Pulmonary artery endothelial cell (primary cell): Measurements from ENCODE around the gene E2F7. TPM values are rescaled to one million over a fixed set of nuclear protein-coding genes. Genes with fewer than 3 reads are reported as not detected.
"Not testable (repeated sequence)": the region's sequence is repeated elsewhere in the genome, so short reads cannot be mapped to it uniquely, and the experiment has no call there.

Experiments
- DNase-seq: peaks from one replicate; pipeline ENCODE4 v3.0.0-alpha.2; 2011; ENCODE audit warnings: low read depth, low spot score
- total RNA-seq: library from RNA; depleted of rRNA; stranded (reverse); fragments of >200 nt; gene quantifications from 2 replicates; pipeline ENCODE4 v1.2.3, GENCODE V29; 2014

Gene E2F7, protein sequence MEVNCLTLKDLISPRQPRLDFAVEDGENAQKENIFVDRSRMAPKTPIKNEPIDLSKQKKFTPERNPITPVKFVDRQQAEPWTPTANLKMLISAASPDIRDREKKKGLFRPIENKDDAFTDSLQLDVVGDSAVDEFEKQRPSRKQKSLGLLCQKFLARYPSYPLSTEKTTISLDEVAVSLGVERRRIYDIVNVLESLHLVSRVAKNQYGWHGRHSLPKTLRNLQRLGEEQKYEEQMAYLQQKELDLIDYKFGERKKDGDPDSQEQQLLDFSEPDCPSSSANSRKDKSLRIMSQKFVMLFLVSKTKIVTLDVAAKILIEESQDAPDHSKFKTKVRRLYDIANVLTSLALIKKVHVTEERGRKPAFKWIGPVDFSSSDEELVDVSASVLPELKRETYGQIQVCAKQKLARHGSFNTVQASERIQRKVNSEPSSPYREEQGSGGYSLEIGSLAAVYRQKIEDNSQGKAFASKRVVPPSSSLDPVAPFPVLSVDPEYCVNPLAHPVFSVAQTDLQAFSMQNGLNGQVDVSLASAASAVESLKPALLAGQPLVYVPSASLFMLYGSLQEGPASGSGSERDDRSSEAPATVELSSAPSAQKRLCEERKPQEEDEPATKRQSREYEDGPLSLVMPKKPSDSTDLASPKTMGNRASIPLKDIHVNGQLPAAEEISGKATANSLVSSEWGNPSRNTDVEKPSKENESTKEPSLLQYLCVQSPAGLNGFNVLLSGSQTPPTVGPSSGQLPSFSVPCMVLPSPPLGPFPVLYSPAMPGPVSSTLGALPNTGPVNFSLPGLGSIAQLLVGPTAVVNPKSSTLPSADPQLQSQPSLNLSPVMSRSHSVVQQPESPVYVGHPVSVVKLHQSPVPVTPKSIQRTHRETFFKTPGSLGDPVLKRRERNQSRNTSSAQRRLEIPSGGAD
- total RNA-seq: 10.2 and 12.7 TPM in 2 replicates

DNA sequence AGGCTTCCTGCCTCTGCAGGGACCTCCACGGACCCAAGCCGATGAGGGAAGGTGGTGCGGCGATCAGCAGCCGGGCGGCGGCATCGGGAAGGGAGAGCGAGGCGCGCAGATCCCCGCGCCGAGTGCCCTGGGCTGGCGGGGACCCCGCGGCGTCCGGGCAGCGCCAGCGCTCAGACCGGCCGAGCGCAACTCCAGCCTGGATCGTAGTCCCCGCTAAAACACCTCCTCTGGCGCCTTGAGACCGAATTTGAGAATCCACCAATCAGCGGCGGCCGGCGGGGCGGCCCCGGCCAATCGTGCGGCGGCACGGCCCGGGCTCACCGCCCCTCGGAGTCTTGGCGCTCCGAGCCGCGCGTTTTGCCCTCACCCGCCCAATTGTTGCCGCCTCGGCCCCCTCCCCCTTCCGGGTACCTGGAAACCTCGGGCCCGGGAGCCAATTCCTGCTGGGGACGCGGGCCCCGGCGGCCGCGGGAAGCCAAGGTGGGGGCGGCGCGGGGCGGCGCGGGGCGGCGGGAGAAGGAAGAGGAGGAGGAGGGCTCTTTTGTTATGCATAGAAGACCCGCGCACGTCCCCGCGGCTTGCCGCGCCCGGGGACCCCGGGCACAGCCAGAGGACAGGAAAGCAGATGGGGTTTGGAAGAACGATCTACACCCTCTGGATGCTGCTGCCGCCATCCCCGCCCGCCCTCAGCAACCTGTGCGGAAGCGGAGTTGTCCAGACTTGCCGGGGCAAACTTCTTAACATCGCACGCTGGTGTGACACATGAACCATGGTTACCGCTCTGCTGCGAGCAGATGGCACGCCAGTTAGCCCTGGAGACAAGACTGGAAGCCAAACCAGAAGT lies at the start of gene E2F7:
Gene E2F7, minus strand, starts transcription at position 209 of the 844 bp plus-strand sequence. CDS start 934 bp downstream, outside the sequence.
- DNase-seq: peak; percentile 71

DNA sequence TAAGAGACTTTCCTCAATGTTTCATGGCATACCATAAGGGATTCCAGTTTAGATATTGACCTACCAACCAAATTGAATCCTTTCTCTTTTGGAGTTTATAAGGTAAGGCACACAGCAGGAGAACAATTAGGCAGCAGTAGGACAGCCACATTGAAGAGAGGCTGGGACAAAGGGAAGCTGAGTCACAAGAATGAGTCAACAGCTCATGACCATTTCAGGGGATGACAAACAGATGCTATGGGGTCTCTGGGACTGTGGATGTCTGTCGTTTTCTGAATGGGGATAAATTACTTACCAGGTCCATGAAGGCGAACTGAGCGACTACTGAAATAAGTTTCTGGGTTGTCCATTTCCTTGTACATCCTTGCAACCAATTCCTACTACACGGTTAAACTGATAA lies 48.6 kb upstream of the E2F7 start:
- no peak for DNase-seq

DNA sequence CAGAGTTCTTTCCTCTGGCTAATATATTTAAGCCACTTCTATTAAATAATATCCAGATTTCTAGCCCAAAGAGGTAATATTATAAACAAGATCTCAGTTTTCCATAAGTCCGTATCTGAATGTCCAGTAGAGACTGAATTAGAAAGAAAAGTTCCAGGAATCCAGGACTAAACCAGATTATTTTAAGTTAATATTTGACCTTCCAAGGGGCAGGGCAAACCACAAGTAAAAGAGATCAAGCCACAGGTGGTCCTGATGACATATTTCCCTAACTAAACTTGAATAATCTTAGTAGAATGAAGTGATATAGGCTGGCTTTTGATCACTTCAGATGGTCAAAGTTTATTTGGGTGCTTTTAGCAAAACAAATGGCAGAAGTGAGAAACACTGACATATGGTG lies 43.3 kb upstream of the E2F7 start:
- DNase-seq: no peak

DNA sequence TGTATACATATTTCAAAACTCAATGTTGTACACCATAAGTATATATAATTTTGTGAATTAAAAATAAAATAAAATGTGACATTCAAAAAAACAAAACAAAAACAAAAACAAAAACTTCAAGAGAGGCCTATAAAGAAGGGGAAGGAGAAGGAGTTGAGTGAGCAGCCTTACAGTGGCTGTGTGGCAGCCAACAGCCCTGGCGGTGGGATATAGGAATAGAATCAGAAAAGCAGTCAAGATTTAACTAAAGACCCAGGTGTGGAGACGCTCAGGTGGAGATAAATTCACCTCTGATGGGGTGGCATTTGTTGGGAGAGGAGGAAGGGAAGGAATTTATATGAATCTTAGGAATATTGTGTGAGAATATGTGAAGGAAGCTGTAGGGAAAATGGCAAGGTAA lies 41.8 kb upstream of the E2F7 start:
- DNase-seq: no peak

DNA sequence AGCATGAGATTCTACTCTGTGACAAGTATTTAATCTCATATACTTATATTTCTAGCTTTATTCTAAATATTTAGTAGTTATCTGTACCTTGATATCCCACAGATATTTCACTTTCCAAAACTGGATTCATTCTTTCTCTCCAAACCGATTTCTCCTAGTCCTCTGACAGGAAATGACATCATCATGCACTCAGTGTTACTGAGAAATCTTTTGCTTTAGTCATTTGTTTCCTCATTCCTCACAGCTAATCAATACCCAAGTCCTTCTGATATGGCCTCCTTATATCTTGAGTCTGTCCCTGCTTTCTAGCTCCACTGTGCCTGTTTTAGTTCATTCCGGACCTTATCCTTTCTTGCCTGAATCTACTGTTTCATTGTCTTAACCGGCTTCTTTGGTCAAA lies 39.4 kb upstream of the E2F7 start:
- no peak for DNase-seq

DNA sequence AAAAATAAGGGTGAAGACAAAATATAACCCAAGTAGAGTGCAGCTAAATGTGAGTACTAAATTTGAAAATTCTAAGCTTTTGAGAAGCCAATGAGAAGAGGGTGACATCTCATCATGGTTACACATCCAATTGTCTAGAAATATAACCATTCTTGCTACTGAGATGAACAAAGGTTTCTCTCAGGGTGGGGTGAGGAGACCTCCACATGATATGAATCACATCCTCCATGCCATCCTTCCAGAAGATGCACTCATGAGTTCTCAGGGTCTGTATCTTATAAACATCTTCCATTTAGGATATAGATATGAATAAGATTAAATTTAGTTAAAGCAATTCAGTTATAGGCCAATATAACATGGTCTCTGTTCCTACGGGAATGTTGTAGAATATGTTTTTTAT lies 38.9 kb upstream of the E2F7 start:
- DNase-seq: no peak

DNA sequence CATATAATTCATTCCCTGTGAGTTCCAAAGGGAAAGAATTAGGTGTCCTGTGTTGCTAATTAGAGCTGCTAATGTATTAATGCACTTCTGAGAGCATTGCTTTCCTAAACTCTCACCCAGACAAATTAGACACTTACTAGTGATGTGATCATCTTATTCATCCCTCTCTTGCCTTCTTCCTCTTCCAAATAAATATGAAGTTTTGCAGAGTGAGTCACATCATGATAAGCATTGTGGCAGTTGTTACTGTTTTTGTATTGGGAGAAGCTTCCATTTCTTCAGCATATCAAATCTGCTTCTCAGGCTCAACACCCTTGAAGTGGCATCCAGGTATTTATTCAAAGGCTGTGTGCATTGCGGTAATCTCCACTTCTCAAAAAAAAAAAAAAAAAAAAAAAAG lies 37.3 kb upstream of the E2F7 start:
- DNase-seq: no peak

DNA sequence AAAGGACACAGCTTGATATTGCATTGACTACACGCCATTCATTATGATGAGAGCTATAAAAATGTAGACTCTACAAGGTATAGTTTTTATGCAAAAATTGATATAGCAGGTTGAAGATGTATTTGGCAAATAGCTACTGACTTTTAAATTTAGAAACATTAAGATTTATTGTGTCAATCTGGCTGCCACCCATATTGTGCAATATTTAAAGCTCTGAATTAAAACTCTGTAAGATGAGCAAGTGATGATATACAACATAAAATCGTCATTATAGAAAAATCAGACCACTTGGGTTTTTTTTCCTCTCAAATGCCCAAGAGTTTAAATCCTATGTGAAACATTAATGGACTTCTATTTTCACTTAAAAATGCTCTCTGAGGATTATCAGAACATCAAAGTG lies 36.8 kb upstream of the E2F7 start:
- no peak for DNase-seq

DNA sequence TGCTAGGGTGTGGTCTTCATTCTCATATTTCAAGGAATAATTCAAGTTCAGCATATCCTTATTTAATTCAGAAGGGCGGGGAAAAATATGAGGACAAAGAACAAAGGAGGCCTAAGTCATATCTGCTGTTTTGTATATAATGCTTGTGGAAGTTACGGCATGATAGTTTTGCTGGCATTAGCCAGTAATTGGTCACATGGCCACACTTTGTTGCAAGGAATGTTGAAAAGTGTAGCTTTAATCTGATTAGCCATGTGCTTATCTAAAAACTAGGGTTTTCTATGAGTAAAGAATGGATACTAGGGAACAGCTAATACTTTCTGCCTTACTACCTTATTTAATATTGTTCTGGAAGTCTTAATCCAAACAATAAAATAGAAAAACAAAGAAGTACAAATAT lies 34.4 kb upstream of the E2F7 start:
- no peak for DNase-seq

DNA sequence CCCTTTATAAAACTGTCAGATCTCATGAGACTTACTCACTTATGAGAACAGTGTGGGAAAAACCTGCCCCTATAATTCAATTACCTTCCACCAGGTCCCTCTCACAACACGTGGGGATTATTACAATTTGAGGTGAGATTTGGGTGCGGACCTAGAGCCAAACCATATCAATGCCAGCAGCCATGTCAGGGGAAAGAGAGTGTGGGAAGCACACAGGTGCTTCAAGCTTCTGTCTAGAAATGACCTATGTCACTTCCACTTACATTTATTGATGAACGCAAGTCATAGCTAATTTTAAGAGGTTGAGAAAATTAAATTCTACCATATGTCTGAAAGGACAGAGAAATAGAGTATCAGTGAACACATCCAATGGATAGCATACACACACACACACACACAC lies 32.5 kb upstream of the E2F7 start:
- DNase-seq: no peak

DNA sequence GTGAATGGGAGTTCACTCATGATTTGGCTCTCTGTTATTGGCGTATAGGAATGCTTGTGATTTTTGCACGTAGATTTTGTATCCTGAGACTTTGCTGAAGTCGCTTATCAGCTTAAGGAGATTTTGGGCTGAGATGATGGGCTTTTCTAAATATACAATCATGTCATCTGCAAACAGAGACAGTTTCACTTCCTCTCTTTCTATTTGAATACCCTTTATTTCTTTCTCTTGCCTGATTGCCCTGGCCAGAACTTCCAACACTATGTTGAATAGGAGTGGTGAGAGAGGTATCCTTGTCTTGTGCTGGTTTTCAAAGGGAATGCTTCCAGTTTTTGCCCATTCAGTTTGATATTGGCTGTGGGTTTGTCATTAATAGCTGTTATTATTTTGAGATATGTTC lies 26.9 kb upstream of the E2F7 start:
- not testable (repeated sequence) for DNase-seq

DNA sequence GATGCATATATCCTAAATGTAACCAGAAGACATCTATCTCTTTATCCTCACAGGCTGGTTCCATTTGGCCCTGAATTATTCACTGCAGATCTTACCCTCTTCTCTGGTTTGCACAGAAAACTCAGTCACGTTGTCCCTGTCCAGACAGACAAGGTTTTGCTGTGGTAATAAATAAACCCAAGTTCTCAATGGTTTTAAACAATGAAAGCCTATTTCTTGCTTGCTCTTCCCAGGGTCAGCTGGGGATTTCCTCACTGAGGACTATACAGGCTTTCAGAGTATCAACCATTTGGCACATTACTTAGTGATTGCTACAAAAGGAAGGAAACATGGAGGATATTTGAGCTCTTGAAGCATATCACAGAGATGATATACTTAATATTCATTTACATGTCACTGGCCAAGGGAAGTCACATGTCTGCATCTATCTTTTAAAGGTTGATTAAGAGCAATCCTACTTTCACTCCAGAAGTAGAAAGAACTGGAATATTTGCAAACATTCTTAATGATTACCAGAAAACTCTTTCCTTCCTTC lies 24.4 kb upstream of the E2F7 start:
- no peak for DNase-seq

DNA sequence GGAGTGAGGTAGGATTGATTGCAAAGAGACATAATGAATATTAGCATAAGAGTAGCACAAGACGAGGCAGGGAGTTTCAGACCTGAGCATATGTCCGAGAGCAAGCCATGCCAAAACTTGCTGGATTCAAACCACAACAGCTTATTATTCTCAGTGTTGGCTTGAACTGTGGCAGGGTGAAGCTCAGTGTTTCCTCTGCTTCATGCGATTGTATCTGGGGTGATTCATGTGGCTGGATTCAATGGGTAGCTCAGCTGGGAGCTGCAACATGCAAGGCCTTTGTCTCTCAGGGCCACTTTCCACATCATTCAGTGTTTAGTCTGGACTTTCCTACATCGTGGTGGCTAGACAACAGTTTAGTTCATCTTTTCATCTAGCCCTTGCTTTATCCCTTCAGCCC lies 22.1 kb upstream of the E2F7 start:
- DNase-seq: peak; percentile 64

DNA sequence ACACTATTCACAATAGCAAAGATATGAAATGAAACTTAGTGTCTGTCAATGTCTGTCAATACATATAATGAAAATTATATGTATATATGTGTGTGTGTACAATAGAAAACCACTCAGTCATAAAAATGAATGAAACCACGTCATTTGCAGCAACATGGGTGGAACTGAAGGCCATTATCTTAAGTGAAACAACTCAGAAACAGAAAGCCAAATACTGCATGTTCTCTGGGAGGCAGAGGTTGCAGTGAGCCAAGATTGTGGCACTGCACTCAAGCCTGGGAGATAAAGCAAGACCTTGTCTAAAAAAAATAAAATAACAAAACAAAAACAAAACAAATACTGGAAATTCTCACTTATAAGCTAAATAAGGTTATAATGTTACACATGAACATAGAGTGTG lies 16.7 kb upstream of the E2F7 start:
- no peak for DNase-seq

DNA sequence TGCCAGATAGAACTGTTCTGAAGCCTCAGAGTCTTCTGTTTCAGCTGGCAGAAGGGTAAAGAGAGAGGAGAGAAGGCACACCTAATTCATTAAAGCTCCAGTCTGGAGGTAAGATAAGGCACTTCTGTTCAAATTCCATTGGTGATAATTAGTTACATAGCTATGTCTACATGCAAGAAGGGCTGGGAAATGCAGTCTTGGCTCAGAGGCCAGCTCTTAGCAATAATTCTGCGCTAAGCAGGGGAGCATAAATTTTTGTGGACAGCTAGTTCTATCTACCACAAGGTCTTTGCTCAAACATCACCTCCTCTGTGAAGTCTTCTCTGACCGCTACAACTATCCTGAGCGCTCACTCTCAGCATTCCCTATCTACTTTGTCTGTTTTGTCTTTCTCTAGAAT lies 14.3 kb upstream of the E2F7 start:
- DNase-seq: no peak

DNA sequence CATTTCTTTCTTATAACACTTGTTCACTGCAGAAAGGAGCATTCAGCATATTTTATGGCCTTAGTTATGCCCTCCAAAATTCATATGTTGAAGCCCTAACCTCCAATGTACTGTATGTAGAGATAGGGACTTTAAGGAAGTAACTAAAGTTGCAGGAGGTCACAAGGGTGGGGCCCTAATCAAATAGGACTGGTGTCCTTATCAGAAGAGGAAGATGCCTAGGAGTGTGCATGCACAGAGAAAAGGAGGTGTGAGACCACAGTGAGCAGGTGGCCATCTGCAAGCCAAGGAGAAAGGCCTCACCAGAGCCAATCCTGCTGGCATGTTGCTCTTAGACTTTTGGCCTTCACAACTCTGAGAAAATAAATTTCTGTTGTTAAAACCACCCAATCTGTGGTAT lies 12.9 kb upstream of the E2F7 start:
- no peak for DNase-seq

DNA sequence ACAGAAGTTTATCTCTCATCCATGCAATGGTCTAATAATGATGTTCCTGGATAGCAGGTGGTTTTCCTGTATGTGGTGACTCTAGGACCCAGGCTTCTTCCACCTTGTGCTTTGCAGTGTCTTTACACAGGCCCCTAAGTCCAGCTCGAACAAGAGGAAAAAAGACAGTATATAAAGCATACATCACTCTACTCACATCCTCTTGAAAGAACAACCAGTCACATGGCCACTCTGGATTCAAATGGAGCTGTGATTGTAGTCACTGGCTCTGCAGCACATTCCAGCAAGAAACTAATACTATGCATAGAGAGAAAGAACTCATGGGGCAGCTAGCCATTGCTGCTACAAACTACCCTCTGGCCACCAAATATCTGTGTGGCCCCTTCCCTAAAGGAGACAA lies 11.5 kb upstream of the E2F7 start:
- DNase-seq: no peak

DNA sequence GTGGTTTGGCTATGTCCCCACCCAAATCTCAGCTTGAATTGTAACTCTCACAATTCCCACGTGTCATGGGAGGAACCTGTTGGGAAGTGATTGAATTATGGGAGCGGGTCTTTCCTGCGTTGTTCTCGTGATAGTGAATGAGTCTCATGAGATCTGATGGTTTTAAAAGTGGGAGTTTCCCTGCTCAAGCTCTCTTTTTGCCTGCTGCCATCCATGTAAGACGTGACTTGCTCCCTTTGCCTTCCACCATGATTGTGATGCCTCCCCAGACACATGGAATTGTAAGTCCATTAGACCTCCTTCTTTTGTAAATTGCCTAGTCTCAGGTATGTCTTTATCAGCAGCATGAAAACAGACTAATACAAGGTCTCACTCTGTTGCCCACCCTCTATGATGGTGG lies 8.5 kb upstream of the E2F7 start:
- not testable (repeated sequence) for DNase-seq

DNA sequence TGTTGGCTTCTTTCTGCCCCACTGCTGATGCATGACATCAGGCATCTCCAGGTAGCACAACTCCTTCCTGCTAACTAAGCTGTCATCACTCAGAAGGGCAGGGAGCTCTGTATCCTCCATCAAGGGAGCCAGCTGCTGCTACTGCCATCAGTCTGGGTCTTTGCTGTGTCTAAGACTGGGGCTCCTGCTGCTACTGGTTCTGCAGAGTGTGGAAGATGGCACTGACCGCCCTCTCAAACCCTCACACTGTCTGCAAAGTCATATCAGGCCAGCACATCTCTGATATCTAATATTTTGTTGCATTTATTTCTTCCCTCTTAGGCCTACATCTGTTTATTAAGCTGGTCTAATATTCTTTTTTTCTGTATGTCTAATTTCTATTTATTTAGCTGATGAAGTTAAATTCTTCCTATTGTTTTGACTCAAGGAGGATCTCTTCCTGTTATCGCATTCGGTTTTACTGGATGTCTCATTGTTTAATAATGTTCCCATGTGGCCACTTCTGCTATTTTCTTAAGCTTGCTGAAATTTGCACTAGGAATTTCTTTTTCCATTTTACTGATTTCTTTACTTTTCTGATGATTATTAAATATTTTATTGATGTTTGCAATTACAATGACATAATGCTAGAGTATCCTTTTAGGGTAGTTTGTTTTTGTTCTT lies 7.6 kb upstream of the E2F7 start:
- no peak for DNase-seq

DNA sequence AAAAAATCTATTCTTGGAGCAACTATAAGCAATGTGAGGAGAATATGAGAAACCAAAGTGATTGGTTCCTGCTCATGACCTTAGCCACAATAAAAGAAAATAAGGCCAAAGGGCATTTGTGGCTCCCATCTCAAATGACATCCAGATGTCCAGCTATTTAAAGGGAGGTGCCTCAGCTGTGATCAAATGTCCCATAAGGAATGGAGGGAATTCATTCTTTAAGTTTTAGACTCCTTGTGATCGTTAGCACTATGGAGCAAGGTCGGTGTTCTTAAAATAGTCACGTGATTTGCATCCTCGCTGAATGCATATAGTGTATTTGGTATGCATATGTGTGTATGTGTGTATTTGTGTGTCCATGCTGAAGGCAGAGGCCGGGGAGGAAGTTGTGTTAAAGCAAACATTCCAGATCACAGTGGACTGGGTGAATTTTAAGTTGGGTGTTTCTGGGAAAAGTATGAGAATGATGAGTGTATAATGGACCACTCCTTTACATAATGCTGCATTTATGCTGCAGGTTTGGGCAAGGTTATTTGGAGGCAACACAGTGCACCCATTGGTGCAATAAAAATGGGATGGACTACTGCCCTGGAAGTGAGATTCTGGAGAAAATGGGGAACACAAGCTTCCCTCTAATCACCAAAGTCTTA lies 5.6 kb upstream of the E2F7 start:
- no peak for DNase-seq
